Cortex of kidney (tissue), 1 donor: ENCODE measurements around the gene WWC2.
"Not testable (repeated sequence)": the region's sequence is repeated elsewhere in the genome, so short reads cannot be mapped to it uniquely, and the experiment has no call there.

Source experiments
- DNase-seq: peaks from one replicate; lab custom pipeline; 2025; lab: John Stamatoyannopoulos, UW

WWC2 gene

GRCh38 chr4:183172881-183173280 lies 73.8 kb downstream of the WWC2 start:
- no peak for DNase-seq

GRCh38 chr4:183173580-183174526 lies 74.8 kb downstream of the WWC2 start:
- DNase-seq: no peak

GRCh38 chr4:183175631-183176232 lies 76.7 kb downstream of the WWC2 start:
- no peak for DNase-seq

- no peak for DNase-seq
Measured at GRCh38 chr4:183177001-183177400, 77.9 kb downstream of the WWC2 start.

- DNase-seq: no peak
Measured at GRCh38 chr4:183178201-183178600, 79.1 kb downstream of the WWC2 start.

- DNase-seq: no peak
Measured at GRCh38 chr4:183180096-183180495, 81.0 kb downstream of the WWC2 start.

GRCh38 chr4:183180621-183181020 lies 81.6 kb downstream of the WWC2 start:
- no peak for DNase-seq

- DNase-seq: no peak
Measured at GRCh38 chr4:183181081-183181480, 82.0 kb downstream of the WWC2 start.

GRCh38 chr4:183182873-183183725 lies 84.0 kb downstream of the WWC2 start:
- no peak for DNase-seq

GRCh38 chr4:183183906-183184535 lies 85.0 kb downstream of the WWC2 start:
- DNase-seq: no peak

GRCh38 chr4:183185018-183185417 lies 86.0 kb downstream of the WWC2 start:
- no peak for DNase-seq

- DNase-seq: no peak
Measured at GRCh38 chr4:183185559-183185958, 86.5 kb downstream of the WWC2 start.

GRCh38 chr4:183186813-183187212 lies 87.8 kb downstream of the WWC2 start:
- no peak for DNase-seq

GRCh38 chr4:183190900-183191527 lies 92.0 kb downstream of the WWC2 start:
- no peak for DNase-seq

GRCh38 chr4:183191630-183192029 lies 92.6 kb downstream of the WWC2 start:
- no peak for DNase-seq

GRCh38 chr4:183192571-183192970 lies 93.5 kb downstream of the WWC2 start:
- DNase-seq: no peak

GRCh38 chr4:183193730-183194338 lies 94.8 kb downstream of the WWC2 start:
- DNase-seq: not testable (repeated sequence)

GRCh38 chr4:183195534-183195933 lies 96.5 kb downstream of the WWC2 start:
- no peak for DNase-seq

- no peak for DNase-seq
Measured at GRCh38 chr4:183197140-183197539, 98.1 kb downstream of the WWC2 start.

- no peak for DNase-seq
Measured at GRCh38 chr4:183200453-183200852, 101.4 kb downstream of the WWC2 start.

- DNase-seq: no peak
Measured at GRCh38 chr4:183201331-183201730, 102.3 kb downstream of the WWC2 start.
